Upper lobe of right lung (tissue), 1 donor: Measurements from ENCODE around the gene TENM4. TPM values are rescaled to one million over a fixed set of nuclear protein-coding genes. Genes with fewer than 3 reads are reported as not detected.

ENCODE experiments used
- ATAC-seq: fragments of 200-7000 bp; cut with Tn5 transposase; one replicate; pipeline ENCODE4 v1.9.1; 2020; ENCODE audit warnings: mild to moderate bottlenecking, moderate library complexity
- DNase-seq: peaks from one replicate; pipeline ENCODE4 v3.0.0-alpha.2; 2020
- H3K27ac ChIP-seq: fragments of 200-600 bp; one replicate; pipeline ENCODE4 v1.8.0; 2022
- H3K27me3 ChIP-seq: fragments of 200-600 bp; one replicate; pipeline ENCODE4 v1.8.0; 2022; ENCODE audit warnings: mild to moderate bottlenecking
- H3K36me3 ChIP-seq: fragments of 200-600 bp; one replicate; pipeline ENCODE4 v1.8.0; 2022
- H3K4me1 ChIP-seq: fragments of 200-600 bp; one replicate; pipeline ENCODE4 v1.8.0; 2022
- H3K4me3 ChIP-seq: fragments of 200-600 bp; one replicate; pipeline ENCODE4 v1.8.0; 2022; ENCODE audit warnings: mild to moderate bottlenecking
- H3K9me3 ChIP-seq: fragments of 200-600 bp; one replicate; pipeline ENCODE4 v1.8.0; 2022
- intact Hi-C: fragments of 100-400 bp; cut with DNase I; formaldehyde crosslinking; loops from one replicate; pipeline ENCODE4 v1.11.0; 2022
- total RNA-seq: library from RNA; stranded (reverse); fragmentation: NEBNext Ultra II Directional; extraction: Animal tissue kit (Norgen Biotek cat#: 25700); gene quantifications from one replicate; pipeline ENCODE4 v1.2.1, GENCODE V29; 2021
- TF ChIP-seq, protein P1 (sequence below): fragments of 200-600 bp; IDR thresholded peaks from one replicate; pipeline ENCODE4 v1.8.0; 2022; ENCODE audit warnings: antibody characterized with exemption
- donor health status: DM: no; HTN: yes; CAD: no; lungs with severe emphysema.

Gene TENM4
- total RNA-seq, 1 donor from 2014 or later = 4.3 TPM

DNA sequence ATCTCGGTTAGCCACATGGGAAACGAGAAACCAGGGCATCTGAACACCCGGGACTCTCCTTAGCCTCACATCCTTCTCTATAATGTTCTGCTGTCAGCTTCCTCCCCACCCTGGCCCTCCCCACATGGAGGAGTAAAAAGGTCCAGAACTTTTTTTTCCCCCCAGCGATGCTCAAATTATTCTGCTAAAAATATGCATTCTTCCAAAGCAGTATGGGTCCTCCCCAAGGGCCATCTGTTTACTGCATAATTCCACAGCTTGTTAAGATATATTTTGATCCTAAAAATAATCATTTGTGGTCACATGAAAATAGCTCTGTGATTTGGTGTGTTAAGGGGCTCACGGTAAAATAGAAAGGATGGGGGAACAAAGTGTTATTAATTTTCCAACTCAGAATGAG is 584.6 kb downstream of the TENM4 start:
- Histone ChIP-seq H3K4me1 (no peaks in the 10 kb centered on the region), H3K27me3 (no peaks in the 10 kb centered on the region), H3K4me3 (no peak overlapping the region), H3K27ac (no peak overlapping the region), H3K36me3 (no peaks in the 10 kb centered on the region), H3K9me3 (no peaks in the 10 kb centered on the region)
- DNase-seq (no peak), ATAC-seq (no peak)
- TF ChIP-seq, protein P1, sequence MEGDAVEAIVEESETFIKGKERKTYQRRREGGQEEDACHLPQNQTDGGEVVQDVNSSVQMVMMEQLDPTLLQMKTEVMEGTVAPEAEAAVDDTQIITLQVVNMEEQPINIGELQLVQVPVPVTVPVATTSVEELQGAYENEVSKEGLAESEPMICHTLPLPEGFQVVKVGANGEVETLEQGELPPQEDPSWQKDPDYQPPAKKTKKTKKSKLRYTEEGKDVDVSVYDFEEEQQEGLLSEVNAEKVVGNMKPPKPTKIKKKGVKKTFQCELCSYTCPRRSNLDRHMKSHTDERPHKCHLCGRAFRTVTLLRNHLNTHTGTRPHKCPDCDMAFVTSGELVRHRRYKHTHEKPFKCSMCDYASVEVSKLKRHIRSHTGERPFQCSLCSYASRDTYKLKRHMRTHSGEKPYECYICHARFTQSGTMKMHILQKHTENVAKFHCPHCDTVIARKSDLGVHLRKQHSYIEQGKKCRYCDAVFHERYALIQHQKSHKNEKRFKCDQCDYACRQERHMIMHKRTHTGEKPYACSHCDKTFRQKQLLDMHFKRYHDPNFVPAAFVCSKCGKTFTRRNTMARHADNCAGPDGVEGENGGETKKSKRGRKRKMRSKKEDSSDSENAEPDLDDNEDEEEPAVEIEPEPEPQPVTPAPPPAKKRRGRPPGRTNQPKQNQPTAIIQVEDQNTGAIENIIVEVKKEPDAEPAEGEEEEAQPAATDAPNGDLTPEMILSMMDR = no peak
- intact Hi-C loops = no loop called here

DNA sequence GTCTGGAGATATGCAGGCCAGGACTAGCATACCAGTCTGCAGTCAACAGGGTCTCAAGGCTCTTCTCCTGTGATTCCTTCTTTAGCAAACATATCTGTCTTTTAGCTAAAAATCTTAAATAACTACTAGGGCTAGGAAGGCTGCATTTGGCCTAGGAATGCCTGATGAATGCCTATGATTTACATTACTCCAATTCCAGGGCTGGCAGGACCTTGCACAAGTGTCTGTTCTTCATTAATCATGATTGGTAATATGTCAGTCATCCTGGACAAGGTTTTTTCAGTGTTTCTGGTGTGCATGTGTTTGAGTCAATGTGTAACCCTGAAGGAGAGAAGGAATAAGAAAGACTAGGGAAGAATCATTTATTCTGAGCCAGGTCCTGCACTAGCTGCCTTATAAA is 585.7 kb downstream of the TENM4 start:
- no peaks in the 10 kb centered on the region for H3K27me3 ChIP-seq
- no peaks in the 10 kb centered on the region for H3K9me3 ChIP-seq
- ATAC-seq (no peak), DNase-seq (no peak)
- TF ChIP-seq, protein P1 = no peak
- no peaks in the 10 kb centered on the region for H3K4me1 ChIP-seq
- H3K4me3 ChIP-seq = no peak overlapping the region
- no peaks in the 10 kb centered on the region for H3K36me3 ChIP-seq
- intact Hi-C loops = no loop called here
- H3K27ac ChIP-seq = no peak overlapping the region

DNA sequence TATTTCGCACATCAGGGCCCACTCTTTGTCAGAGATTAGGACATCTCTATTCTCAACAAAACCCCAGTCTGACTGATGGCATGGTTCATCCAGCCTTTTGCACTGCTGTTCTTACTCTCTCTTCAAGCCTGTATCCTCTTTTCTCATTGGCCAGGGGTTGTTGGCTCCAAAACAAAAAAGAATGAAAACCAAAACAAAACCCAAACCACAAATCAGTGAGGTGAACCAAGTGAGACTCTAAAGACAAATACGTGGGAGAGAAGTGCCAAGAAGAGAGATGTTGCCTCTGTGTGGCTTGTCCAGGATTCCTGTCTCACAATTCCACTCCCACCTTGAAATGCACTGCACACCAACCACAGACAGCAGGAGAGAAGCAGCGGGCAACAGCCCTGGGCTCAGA is 587.3 kb downstream of the TENM4 start:
- no peak for ATAC-seq

DNA sequence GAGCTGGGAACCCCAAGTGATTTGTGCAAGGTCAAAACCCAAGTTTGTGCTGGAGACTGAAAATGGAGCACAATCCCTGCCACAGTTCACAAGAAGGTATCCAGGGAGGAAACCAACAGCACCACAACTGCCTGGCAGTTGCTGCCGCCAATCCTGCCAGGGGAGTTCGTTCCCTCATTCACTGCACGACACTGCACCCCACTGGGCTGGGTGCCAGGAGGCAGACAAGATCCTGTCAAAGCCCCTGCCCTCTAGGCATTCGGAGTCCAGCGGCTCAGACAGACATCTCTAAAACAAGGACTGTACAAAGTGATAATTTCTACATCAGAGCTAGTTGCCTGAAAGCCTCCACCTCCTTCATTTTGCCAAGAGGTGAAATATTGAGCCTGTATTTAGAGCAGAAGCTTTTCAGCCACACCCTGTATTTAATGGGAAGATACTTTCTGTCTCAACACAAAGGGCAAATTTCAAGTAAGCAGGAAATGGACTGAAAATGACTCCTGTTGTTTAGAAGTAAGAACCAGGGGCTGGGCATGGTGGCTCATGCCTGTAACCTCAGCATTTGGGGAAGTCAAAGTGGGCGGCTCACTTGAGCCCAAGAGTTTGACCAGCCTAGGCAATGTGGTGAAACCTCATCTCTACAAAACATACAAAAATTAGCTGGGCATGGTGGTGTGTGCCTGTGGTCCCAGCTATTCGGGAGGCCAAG is 588.8 kb downstream of the TENM4 start:
- Histone ChIP-seq H3K36me3 (no peaks in the 10 kb centered on the region), H3K27me3 (no peaks in the 10 kb centered on the region), H3K4me3 (no peak overlapping the region), H3K9me3 (no peaks in the 10 kb centered on the region), H3K27ac (no peak overlapping the region), H3K4me1 (no peaks in the 10 kb centered on the region)
- peak; percentile 89 for ATAC-seq
- no peak for DNase-seq
- intact Hi-C loops = no loop called here
- TF ChIP-seq, protein P1 = no peak

More for the DNA sequence above, 587.3 kb downstream of the TENM4 start:
- Histone ChIP-seq H3K27me3 (no peaks in the 10 kb centered on the region), H3K4me3 (no peak overlapping the region), H3K9me3 (no peaks in the 10 kb centered on the region), H3K4me1 (no peaks in the 10 kb centered on the region), H3K36me3 (no peaks in the 10 kb centered on the region), H3K27ac (no peak overlapping the region)
- TF ChIP-seq, protein P1 = no peak
- intact Hi-C loops = no loop called here
- no peak for DNase-seq

DNA sequence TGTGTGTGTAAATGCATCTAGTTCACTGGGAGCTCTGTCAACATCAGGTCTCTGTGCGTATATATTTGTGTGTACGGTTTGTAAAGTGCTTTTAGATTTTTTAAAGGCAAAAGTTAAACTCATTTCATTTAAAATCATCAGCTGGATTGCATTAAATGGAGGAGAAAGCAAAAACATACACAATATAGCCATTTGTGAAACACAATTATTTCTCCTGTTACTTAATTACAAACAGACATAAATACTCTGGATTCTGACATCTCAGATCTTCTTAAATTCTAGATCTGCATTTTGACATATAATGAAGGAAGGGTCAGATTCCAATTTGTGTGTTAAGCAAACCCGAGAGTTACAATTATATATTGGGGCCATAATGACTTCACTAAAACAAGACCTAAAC is 590.8 kb downstream of the TENM4 start:
- Histone ChIP-seq H3K4me1 (no peaks in the 10 kb centered on the region), H3K9me3 (no peaks in the 10 kb centered on the region), H3K27ac (no peak overlapping the region), H3K27me3 (no peaks in the 10 kb centered on the region), H3K4me3 (no peak overlapping the region), H3K36me3 (no peaks in the 10 kb centered on the region)
- ATAC-seq (no peak), DNase-seq (no peak)
- intact Hi-C loops = no loop called here
- TF ChIP-seq, protein P1 = no peak

DNA sequence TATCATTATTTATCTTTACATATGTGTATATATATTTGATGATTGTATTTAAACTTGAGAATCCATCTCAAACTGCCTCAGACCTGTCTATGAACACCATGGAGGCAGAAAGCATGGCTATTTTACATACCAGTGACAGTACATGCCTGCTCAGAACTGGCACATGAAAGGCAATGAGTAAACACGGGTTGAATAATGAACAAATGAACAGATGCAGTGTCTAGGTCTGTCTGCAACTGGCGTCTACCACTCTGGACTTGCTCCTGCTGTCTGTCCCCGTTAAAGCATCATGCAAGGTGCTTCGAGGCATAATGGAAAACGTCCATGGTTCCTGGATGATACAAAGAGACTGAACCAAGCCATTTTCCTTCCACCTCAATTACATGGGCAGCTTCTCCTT is 594.6 kb downstream of the TENM4 start:
- intact Hi-C loops = no loop called here
- TF ChIP-seq, protein P1 = no peak

More for the DNA sequence above, 594.6 kb downstream of the TENM4 start:
- ATAC-seq (no peak), DNase-seq (no peak)
- Histone ChIP-seq H3K36me3 (no peaks in the 10 kb centered on the region), H3K4me1 (peaks cover 2% of the 10 kb centered on the region), H3K27ac (no peak overlapping the region), H3K4me3 (no peak overlapping the region), H3K9me3 (no peaks in the 10 kb centered on the region), H3K27me3 (no peaks in the 10 kb centered on the region)
